HG03520 (cell line): ENCODE results near the gene DNMT3A.

Source experiments
- ATAC-seq: cut with Tn5 transposase; IDR thresholded peaks from one replicate; pipeline ENCODE4 v1.9.1; 2021; ENCODE audit warnings: mild to moderate bottlenecking, moderate library complexity; ENCODE audit not compliant: unreplicated experiment

DNMT3A gene

GRCh38 chr2:25347205-25347815, 5.6 kb upstream of the DNMT3A start:
- ATAC-seq = no peak

DNA sequence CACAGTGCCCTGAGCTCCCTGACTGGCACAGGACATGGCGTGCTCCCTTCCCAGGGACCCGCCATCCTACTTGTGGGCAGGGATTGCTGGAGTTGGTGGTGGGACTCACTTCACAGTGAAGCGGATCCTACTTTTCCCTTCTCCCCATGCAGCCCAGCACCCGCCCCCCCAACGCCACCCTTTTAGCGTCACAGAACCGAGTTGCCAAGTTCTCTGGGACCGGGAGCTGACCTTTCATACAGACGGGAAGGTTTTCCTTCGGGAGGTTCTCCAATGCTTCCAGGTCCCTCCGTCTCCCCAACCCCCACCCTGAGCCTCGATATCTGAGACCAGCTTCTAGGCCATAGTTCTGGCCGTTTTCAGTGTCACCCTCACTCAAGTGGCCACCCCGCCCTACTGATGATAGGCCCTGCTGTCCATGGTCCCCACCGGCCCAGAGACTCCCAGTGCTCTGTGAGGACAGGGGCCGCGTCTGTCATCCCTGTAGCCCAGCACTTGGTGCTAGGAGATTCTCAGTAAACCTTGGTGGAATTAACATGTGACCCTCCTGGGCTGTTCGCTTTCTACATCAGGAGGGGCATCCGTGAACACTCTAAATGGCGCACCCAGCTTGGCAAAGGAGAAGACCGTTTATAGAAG, 1.6 kb upstream of the DNMT3A start:
- ATAC-seq = no peak

DNA sequence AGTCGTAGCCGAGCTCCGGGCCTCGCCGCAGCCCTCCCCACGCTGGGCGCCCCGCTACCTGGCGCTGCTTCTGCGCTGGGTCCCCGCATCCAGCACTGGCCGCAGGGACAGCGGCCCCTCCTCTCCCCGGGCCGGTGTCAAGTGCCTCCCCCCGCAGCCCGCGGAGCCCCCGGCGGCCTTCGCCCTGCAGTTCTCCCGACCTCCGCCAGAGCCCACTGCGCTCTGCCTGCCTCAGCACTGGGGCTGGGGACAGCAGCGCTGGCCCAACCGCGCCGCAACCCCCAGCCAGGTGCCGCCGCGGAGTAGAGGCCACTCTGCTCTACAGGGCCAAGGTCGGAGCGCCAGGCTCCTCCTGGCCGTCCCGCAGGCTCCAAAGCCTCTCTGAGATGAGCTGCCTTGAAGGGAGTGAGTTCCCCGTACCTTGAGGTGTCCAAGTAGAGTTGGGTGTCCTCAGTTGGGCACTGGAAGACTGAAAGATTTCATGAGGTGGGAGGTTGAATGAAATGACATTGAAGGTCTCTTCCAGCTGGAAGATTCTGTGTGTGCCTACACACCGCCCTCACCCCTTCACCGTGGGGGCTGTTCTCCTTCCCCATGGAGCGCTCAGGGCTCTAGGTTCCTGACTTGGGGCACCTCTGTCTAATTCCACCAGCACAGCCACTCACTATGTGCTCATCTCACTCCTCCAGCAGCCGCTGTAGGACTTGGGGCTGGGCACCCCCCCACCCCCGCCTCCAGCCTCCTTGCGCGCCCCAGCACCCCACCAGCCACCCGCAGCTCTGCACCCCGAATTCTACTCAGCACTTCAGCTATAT, 854 bp upstream of the DNMT3A start:
- peak; percentile 84 for ATAC-seq

DNA sequence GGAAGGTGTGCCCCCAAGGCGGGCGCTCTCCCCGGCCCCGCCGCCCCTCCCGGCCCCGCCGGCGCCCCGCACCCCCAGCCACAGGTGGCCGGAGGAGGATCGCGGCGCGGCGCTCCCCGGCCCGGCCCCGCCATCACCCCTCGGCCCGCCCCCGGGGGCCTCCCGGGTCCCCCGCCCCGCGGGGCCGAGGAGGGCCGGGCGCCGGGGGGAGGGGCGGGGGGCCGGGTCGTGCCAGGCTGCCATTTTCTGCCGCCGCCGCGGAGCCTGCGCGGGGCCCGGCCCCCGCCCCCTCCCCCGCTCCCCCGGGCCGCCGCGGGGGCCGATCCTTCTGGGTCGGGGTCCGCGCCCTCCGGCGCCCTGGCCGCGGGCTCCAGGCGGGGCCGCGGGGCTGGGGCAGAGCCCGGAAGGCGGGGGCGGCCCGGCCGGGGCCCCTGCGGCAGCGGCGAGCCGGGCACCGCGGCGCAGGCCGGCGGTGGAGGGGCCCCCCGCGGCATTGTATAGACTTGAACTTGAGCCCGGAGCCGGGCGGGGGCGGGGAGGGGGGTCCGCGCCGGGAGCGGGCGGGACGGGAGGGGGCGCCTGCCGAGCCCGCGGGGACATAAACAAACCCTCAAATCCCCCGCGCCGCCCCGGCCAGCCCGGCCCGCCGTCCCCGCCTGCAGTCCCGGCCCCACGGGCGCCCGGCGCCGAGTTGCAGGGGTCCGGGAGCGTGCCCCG, 556 bp downstream of the DNMT3A start:
- ATAC-seq = peak; percentile 13

- ATAC-seq = no peak
Measured at GRCh38 chr2:25340181-25340921, 1.4 kb downstream of the DNMT3A start.

DNA sequence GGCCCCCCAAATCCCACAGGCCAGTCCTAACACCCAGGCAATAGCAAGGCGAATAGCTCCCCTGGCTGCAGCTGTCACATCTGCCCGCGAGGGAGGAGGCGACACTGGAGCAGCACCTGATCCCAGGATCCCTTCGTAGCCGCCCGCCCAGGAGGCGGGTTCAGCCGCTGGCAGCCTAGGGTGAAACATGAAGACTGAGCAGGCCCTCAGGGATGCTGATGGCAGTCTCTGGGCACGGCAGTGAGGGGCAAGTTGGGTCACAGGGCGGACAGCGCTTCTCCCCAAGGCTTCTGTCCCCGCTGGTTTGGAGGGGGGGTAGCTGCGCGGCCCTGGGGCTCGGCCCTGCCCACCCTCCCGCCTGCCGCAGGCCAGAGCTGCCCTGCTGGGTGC, 1.9 kb downstream of the DNMT3A start:
- no peak for ATAC-seq

- ATAC-seq = no peak
Measured at GRCh38 chr2:25339211-25339674, 2.5 kb downstream of the DNMT3A start.

DNA sequence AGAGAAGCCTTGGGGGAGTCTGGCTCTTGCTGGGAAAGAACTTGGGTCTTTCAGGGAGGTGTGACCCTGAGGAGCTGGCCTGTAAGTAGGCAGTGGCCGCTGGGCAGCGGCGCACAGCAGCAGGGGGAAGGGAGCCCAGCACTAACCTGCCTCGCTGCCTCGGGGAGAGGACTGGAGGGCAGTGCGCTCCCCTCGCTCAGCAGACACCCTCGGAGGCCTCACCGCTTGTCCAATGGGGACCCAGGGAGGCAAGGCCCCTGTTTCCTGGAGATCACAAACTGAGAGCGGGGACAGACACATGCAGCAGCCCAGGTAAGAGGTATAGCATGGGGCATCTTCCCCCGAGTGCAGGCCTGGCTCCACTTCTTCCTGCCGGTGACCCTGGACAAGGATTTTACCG, 3.3 kb downstream of the DNMT3A start:
- ATAC-seq = no peak

GRCh38 chr2:25337891-25338290, 3.8 kb downstream of the DNMT3A start:
- ATAC-seq = no peak

GRCh38 chr2:25337276-25337675, 4.4 kb downstream of the DNMT3A start:
- no peak for ATAC-seq

DNA sequence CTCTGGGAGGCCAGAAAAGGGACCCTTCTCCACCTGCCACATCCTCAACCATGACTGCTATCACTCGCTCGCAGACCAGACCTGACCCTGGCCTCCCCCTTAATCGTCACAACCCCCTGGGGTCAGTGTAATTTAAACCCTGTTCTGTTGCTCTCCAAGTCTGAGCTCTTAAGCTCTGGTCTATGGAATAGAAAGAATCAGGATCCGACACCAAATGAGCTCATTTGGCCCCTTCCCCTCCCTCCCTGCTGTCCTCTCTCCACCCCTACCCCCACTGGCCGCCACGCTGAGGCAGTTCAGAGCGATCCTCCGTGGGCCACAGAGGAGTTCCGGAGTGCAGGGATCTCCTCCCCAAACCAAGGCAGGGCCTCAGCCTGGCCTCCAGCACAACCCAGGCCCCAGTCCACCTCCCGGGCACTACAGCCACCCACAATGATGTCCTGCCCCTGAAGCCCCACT, 5.3 kb downstream of the DNMT3A start:
- ATAC-seq = no peak

- no peak for ATAC-seq
Measured at GRCh38 chr2:25335971-25336370, 5.8 kb downstream of the DNMT3A start.

DNA sequence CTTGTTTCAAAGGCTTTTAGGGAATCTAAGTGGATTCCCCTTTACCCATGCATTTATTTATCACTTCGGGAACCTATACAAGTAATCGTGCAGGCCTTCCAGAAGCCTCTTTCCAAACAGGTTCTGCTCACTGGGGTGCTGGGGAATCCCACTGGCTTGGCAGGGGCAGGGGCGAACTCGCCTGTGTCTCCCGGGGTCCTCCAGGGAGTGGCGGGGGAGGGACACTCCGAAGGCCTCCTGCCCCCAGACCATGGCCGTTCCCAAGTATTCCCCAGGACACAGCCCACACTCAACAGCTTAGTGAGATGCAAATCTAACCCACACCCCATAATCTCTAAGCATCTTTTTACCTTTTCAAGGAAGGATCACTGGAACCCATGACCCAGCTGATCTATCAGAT, 6.5 kb downstream of the DNMT3A start:
- no peak for ATAC-seq

- ATAC-seq = no peak
Measured at GRCh38 chr2:25334482-25334881, 7.2 kb downstream of the DNMT3A start.

DNA sequence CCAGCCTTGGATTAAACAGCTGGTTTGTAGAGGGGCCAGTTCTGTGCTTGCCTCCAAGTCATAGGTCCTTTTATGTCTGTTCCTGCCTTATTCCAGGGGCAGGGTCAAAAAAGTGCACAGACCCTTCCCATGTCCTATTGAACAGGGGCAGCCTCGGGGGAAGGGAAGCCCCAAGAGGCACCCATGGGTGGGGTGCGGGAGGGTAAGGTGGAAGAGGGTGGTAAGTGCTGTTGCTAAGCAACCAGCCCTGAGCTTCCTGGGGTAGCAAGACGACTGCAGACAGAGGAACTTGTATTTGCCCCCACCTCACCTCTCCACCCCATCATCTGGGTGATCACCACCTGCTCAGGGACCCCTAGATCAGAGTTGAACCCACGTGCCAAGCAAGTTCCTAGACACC, 7.7 kb downstream of the DNMT3A start:
- no peak for ATAC-seq

- no peak for ATAC-seq
Measured at GRCh38 chr2:25332571-25332970, 9.2 kb downstream of the DNMT3A start.

DNA sequence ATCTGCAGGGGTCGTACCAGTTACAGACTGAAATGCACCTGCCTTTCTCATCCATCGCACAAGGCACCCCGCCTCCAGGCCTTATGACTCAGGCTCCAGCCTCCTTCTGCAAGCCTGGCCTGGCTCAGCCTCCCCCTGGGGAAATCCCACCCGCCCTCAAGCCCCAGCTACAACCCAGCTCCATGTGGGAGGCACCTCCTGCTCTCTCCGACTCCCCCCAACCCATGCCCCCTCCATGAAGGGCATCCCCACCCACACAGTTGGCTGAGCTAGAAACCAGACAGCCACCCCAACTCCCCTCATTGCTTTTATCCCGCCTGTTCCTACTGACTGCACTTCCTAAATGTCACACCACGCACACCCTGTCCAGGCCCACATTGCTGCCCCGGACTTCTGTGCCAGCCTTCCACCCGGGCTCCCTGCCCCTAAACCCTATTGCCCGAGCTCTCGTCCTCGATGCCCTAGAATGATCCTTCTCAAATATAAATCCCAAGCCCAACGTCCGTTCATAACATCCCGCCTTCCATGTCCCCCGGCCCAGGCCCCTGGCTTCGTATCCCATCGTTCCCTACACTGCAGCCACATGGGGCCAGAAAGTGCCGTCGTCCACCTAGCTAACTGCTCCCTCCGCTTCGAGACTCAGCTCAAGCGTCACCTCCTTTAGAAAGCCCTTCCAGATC, 9.9 kb downstream of the DNMT3A start:
- ATAC-seq = no peak

- ATAC-seq = no peak
Measured at GRCh38 chr2:25330937-25331336, 10.8 kb downstream of the DNMT3A start.

DNA sequence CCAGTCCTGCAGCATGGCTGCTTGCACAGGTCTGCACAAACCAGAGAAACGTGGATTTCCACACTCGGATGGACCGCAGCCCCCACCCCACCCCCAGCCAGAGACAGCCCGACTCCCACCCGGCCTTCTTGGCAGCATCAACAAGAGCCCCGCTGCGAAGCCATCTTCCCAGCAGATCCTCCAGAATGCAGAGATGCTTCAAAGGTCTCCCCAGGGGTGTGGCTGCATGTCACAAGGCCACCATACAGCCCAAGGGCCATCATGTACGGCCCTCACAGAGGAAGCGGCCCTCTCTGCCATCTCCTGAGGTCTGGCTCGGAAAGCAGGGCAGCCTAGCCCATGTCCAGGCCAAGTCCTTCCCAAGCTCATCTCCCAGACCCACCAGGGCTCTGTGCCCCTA, 11.5 kb downstream of the DNMT3A start:
- ATAC-seq = no peak
